Measurements from ENCODE around the gene RAB12.
"Not testable (repeated sequence)": the region's sequence is repeated elsewhere in the genome, so short reads cannot be mapped to it uniquely, and the experiment has no call there.

Gene RAB12

GRCh38 chr18:8614875-8615274 is 5.6 kb downstream of the RAB12 start:
- DNase-seq = peak; percentile 12

- peak; percentile 71 for DNase-seq
Observed at GRCh38 chr18:8615397-8616027, 6.3 kb downstream of the RAB12 start.

- DNase-seq = no peak
Observed at GRCh38 chr18:8616028-8616401, 6.8 kb downstream of the RAB12 start.

- DNase-seq = no peak
Observed at GRCh38 chr18:8617907-8618306, 8.7 kb downstream of the RAB12 start.

GRCh38 chr18:8619041-8619440 is 9.8 kb downstream of the RAB12 start:
- no peak for DNase-seq

GRCh38 chr18:8619835-8620577 is 10.8 kb downstream of the RAB12 start:
- peak; percentile 66 for DNase-seq

GRCh38 chr18:8620845-8621244 is 11.6 kb downstream of the RAB12 start:
- no peak for DNase-seq

- DNase-seq = not testable (repeated sequence)
Observed at GRCh38 chr18:8622625-8623024, 13.4 kb downstream of the RAB12 start.

- no peak for DNase-seq
Observed at GRCh38 chr18:8623549-8624106, 14.4 kb downstream of the RAB12 start.

- DNase-seq = no peak
Observed at GRCh38 chr18:8625461-8626092, 16.3 kb downstream of the RAB12 start.

GRCh38 chr18:8626414-8627106 is 17.3 kb downstream of the RAB12 start:
- DNase-seq = no peak

- DNase-seq = no peak
Observed at GRCh38 chr18:8627107-8627472, 17.9 kb downstream of the RAB12 start.

GRCh38 chr18:8627540-8627939 is 18.3 kb downstream of the RAB12 start:
- no peak for DNase-seq

- DNase-seq = no peak
Observed at GRCh38 chr18:8629602-8630001, 20.4 kb downstream of the RAB12 start.

- DNase-seq = no peak
Observed at GRCh38 chr18:8630546-8630945, 21.3 kb downstream of the RAB12 start.

GRCh38 chr18:8631265-8631664 is 22.0 kb downstream of the RAB12 start:
- DNase-seq = no peak

- no peak for DNase-seq
Observed at GRCh38 chr18:8632386-8632785, 23.1 kb downstream of the RAB12 start.

GRCh38 chr18:8634508-8634907 is 25.3 kb downstream of the RAB12 start:
- no peak for DNase-seq

- no peak for DNase-seq
Observed at GRCh38 chr18:8635087-8635486, 25.9 kb downstream of the RAB12 start.

- DNase-seq = no peak
Observed at GRCh38 chr18:8639762-8640161, 30.5 kb downstream of the RAB12 start.

GRCh38 chr18:8643326-8643878 is 34.2 kb downstream of the RAB12 start:
- DNase-seq = no peak

- not testable (repeated sequence) for DNase-seq
Observed at GRCh38 chr18:8647359-8647758, 38.1 kb downstream of the RAB12 start.
